Neuronal stem cell (in vitro differentiated cells): ENCODE results near the gene PITPNB.

Experiments
- DNase-seq: peaks from one replicate; pipeline ENCODE4 v3.0.0-alpha.2; 2013; ENCODE audit warnings: low spot score
- H2AFZ ChIP-seq: one replicate; pipeline ENCODE4 v1.6.1; 2013; ENCODE audit warnings: mild to moderate bottlenecking, low read length, inconsistent platforms
- H2AK5ac ChIP-seq: 2 replicates; pipeline ENCODE4 v1.6.1; 2013; ENCODE audit warnings: low read depth, mild to moderate bottlenecking, inconsistent platforms, low read length, moderate library complexity, mixed read lengths
- H2BK120ac ChIP-seq: 2 replicates; pipeline ENCODE4 v1.6.1; 2013; ENCODE audit warnings: low read depth, mild to moderate bottlenecking, inconsistent platforms, low read length, moderate library complexity, mixed read lengths
- H2BK12ac ChIP-seq: one replicate; pipeline ENCODE4 v1.6.1; 2013; ENCODE audit warnings: low read length, inconsistent platforms
- H2BK15ac ChIP-seq: 2 replicates; pipeline ENCODE4 v1.6.1; 2013; ENCODE audit warnings: mild to moderate bottlenecking, low read length, inconsistent platforms, mixed read lengths
- H2BK5ac ChIP-seq: one replicate; pipeline ENCODE4 v1.6.1; 2013; ENCODE audit warnings: inconsistent platforms, mild to moderate bottlenecking, low read length, moderate library complexity
- H3K14ac ChIP-seq: one replicate; pipeline ENCODE4 v1.6.1; 2013; ENCODE audit warnings: low read length, inconsistent platforms
- H3K18ac ChIP-seq: 2 replicates; pipeline ENCODE4 v1.6.1; 2013; ENCODE audit warnings: low read length, inconsistent platforms
- H3K23ac ChIP-seq: 2 replicates; pipeline ENCODE4 v1.6.1; 2013; ENCODE audit warnings: low read depth, mild to moderate bottlenecking, mixed read lengths, low read length, inconsistent platforms; ENCODE audit not compliant: poor library complexity
- H3K27ac ChIP-seq: replicated peaks from 3 replicates; pipeline ENCODE4 v1.5.1; 2013; ENCODE audit warnings: low read length, inconsistent platforms
- H3K27me3 ChIP-seq, 3 experiments: 2 replicates each; pipeline ENCODE4 v1.6.1; 2013; ENCODE audit warnings: low read length in 3 of 3, mild to moderate bottlenecking in 2 of 3, inconsistent platforms in 1 of 3, low read depth in 1 of 3, mixed read lengths in 1 of 3, moderate library complexity in 1 of 3; ENCODE audit not compliant: control insufficient read depth in 3 of 3, insufficient read depth in 3 of 3
- H3K36me3 ChIP-seq, 2 donors: replicated peaks in 1 of 2; 2 replicates each; pipeline ENCODE4 v1.6.1; 2013; ENCODE audit warnings: low read length in 2 of 2; ENCODE audit not compliant: control insufficient read depth in 2 of 2, insufficient read depth in 2 of 2
- H3K4ac ChIP-seq: 2 replicates; pipeline ENCODE4 v1.6.1; 2013; ENCODE audit warnings: inconsistent platforms, mild to moderate bottlenecking, low read length, moderate library complexity
- H3K4me1 ChIP-seq, 2 donors: 1 replicate in 1 of 2; 2 replicates in 1 of 2; pipeline ENCODE4 v1.6.1; 2013; ENCODE audit warnings: low read length in 2 of 2, low read depth in 1 of 2; ENCODE audit not compliant: control insufficient read depth in 2 of 2, insufficient read depth in 1 of 2
- H3K4me2 ChIP-seq: one replicate; pipeline ENCODE4 v1.6.1; 2013; ENCODE audit warnings: mild to moderate bottlenecking, low read length, inconsistent platforms; ENCODE audit not compliant: insufficient read depth, poor library complexity, severe bottlenecking
- H3K4me3 ChIP-seq, 2 donors: 2 replicates each; pipeline ENCODE4 v1.5.1; 2013; ENCODE audit warnings: low read length in 2 of 2, mild to moderate bottlenecking in 2 of 2, inconsistent platforms in 1 of 2, moderate library complexity in 1 of 2
- H3K79me1 ChIP-seq: one replicate; pipeline ENCODE4 v1.6.1; 2013; ENCODE audit warnings: low read depth, mild to moderate bottlenecking, inconsistent platforms, low read length, moderate library complexity
- H3K9ac ChIP-seq: one replicate; pipeline ENCODE4 v1.6.1; 2013; ENCODE audit warnings: mild to moderate bottlenecking, low read depth, low read length, inconsistent platforms; ENCODE audit not compliant: poor library complexity
- H3K9me3 ChIP-seq, 2 donors: replicated peaks in 1 of 2; 2 replicates each; pipeline versions ENCODE3 to v1.6.1; 2013; ENCODE audit warnings: low read length in 2 of 2, mild to moderate bottlenecking in 2 of 2, inconsistent platforms in 1 of 2, low read depth in 1 of 2, mixed read lengths in 1 of 2, moderate library complexity in 1 of 2; ENCODE audit not compliant: control insufficient read depth in 2 of 2, insufficient read depth in 1 of 2
- H4K8ac ChIP-seq: one replicate; pipeline ENCODE4 v1.6.1; 2013; ENCODE audit warnings: low read depth, mild to moderate bottlenecking, inconsistent platforms, low read length, moderate library complexity
- H4K91ac ChIP-seq: one replicate; pipeline ENCODE4 v1.6.1; 2013; ENCODE audit warnings: low read length, low read depth, mild to moderate bottlenecking, inconsistent platforms; ENCODE audit not compliant: poor library complexity
- WGBS, 2 donors: extraction: QIAGEN DNeasy Blood & Tissue Kit; methylation state at CpG; one replicate each; pipeline ENCODE4 v1.1.7; 2013; ENCODE audit warnings: missing lambda C conversion rate in 2 of 2, mixed read lengths in 1 of 2; ENCODE audit not compliant: insufficient read length in 2 of 2, insufficient replicate concordance in 1 of 2; ENCODE audit errors: extremely low coverage in 2 of 2; 5-methylcytosine and 5-hydroxymethylcytosine counted together

PITPNB gene

DNA sequence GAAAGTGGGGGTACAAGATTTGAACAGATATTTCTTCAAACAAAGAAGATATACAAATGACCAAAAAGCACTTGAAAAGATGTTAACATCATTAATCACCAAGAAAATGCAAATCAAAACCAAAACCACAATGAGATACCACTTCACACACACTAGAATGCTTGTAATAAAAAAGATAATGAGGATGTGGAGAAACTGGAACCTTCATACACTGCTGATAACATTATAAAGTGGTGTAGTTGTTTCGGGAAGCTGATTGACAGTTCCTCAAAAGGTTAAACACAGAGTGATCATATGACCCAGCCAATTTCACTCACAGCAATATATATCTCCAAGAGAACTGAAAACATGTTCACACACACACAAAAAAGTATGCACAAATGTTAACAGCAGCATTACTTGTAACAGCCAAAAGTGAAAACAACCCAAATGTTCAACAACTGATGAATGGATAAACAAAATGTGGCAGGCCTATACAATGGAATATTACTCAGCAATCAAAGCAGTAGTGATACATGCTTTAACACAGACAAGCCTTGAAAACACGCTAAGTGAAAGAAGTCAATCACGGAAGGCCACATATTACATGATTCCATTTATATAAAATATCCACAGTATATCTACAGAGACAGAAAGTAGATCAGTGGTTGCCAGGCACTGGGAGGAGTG lies 15.1 kb downstream of the PITPNB start:
- Histone ChIP-seq H3K4me2 (no peak overlapping the region), H3K27ac (no peak overlapping the region), H2BK12ac (no peak overlapping the region), H3K36me3 (peaks cover 3 to 98% of the 10 kb centered on the region in 2 donors), H4K91ac (no peak overlapping the region), H3K4me1 (no peaks in the 10 kb centered on the region), H3K27me3 (no peaks in the 10 kb centered on the region), H2BK15ac (no peak overlapping the region), H3K9me3 (no peaks in the 10 kb centered on the region), H3K4ac (no peak overlapping the region), H2AK5ac (no peak overlapping the region), H3K14ac (no peak overlapping the region), H3K79me1 (no peaks in the 10 kb centered on the region), H3K9ac (no peak overlapping the region), H4K8ac (no peak overlapping the region), H3K4me3 (no peak overlapping the region), H2BK120ac (no peak overlapping the region), H3K23ac (no peak overlapping the region), H2AFZ (no peak overlapping the region), H2BK5ac (no peak overlapping the region), H3K18ac (no peak overlapping the region)
- WGBS, 2 donors = no CpG with 5 or more reads among the region's 3 CpGs
- DNase-seq = no peak

DNA sequence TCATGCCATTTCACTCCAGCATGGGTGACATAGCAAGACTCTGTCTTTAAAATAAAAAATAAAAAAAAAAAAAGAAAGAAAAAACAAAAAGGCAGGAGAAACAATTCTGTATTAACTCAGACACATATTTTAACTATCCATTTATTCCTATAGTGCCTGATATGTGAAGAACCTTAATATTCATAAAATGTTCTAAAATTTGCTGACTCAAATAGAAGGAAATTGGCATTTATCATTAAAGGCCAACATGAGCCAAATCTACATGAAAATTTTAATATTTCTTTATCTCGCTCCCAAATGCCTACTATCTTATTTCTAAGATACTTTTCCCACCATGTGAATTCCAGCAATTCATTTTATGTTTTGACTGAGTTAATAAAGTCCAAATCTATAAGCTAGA lies 18.9 kb downstream of the PITPNB start:
- no peak overlapping the region for H3K4me2 ChIP-seq
- H2BK12ac ChIP-seq = no peak overlapping the region
- H3K4me3 ChIP-seq = no peak overlapping the region
- H3K4me1 ChIP-seq = no peaks in the 10 kb centered on the region
- no peak overlapping the region for H4K91ac ChIP-seq
- no peak overlapping the region for H3K27ac ChIP-seq
- no peak overlapping the region for H3K9ac ChIP-seq
- no peak overlapping the region for H2BK15ac ChIP-seq
- WGBS, 2 donors = no CpG with 5 or more reads among the region's 1 CpG
- H2BK120ac ChIP-seq = no peak overlapping the region
- H3K27me3 ChIP-seq = no peaks in the 10 kb centered on the region
- H3K23ac ChIP-seq = no peak overlapping the region
- no peak overlapping the region for H2AFZ ChIP-seq
- no peaks in the 10 kb centered on the region for H3K9me3 ChIP-seq
- H3K14ac ChIP-seq = no peak overlapping the region
- no peaks in the 10 kb centered on the region for H3K79me1 ChIP-seq
- H2BK5ac ChIP-seq = no peak overlapping the region
- no peak overlapping the region for H3K4ac ChIP-seq
- H4K8ac ChIP-seq = no peak overlapping the region
- DNase-seq = no peak
- H2AK5ac ChIP-seq = no peak overlapping the region
- H3K36me3 ChIP-seq = peaks cover 10 to 97% of the 10 kb centered on the region in 2 donors
- H3K18ac ChIP-seq = no peak overlapping the region

DNA sequence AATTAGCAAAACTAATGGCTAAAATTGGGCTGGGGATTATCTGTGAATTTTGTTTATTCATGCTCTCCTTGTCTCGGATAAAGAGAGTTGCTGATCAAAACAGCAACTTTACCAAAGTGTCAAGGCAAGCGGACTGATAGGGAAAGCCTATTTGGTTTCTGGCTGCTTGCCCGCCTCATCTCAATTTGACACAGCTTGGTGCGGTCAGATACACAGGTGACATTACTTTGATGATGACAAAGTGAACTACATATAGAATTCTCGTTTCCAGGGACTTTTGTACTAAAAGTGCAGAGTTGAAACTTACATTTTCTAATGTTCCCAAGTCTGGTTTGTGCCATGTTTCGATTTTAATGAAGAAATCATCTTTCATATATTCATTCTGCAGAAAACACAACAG lies 22.8 kb downstream of the PITPNB start:
- H2BK12ac ChIP-seq = no peak overlapping the region
- no peak overlapping the region for H3K9ac ChIP-seq
- no peak overlapping the region for H3K4me3 ChIP-seq
- no peaks in the 10 kb centered on the region for H3K79me1 ChIP-seq
- H3K4ac ChIP-seq = no peak overlapping the region
- no peak overlapping the region for H2AFZ ChIP-seq
- no peaks in the 10 kb centered on the region for H3K4me1 ChIP-seq
- H3K18ac ChIP-seq = no peak overlapping the region
- H2AK5ac ChIP-seq = no peak overlapping the region
- no peak overlapping the region for H4K91ac ChIP-seq
- no peak overlapping the region for H3K14ac ChIP-seq
- H2BK15ac ChIP-seq = no peak overlapping the region
- no peak overlapping the region for H2BK120ac ChIP-seq
- H4K8ac ChIP-seq = no peak overlapping the region
- no peaks in the 10 kb centered on the region for H3K9me3 ChIP-seq
- H2BK5ac ChIP-seq = no peak overlapping the region
- H3K27ac ChIP-seq = no peak overlapping the region
- no CpG with 5 or more reads among the region's 6 CpGs for WGBS, 2 donors
- H3K36me3 ChIP-seq = peaks cover 21 to 96% of the 10 kb centered on the region in 2 donors
- no peak overlapping the region for H3K4me2 ChIP-seq
- no peak overlapping the region for H3K23ac ChIP-seq
- DNase-seq = no peak
- no peaks in the 10 kb centered on the region for H3K27me3 ChIP-seq

- no peak overlapping the region for H2AFZ ChIP-seq
- H3K27ac ChIP-seq = no peak overlapping the region
- H2AK5ac ChIP-seq = no peak overlapping the region
- H2BK15ac ChIP-seq = no peak overlapping the region
- no peak overlapping the region for H3K9ac ChIP-seq
- H4K8ac ChIP-seq = no peak overlapping the region
- no peak overlapping the region for H3K18ac ChIP-seq
- no peak overlapping the region for H4K91ac ChIP-seq
- H3K23ac ChIP-seq = no peak overlapping the region
- no peaks in the 10 kb centered on the region for H3K4me1 ChIP-seq
- no peak overlapping the region for H3K4ac ChIP-seq
- H3K9me3 ChIP-seq = no peaks in the 10 kb centered on the region
- no peaks in the 10 kb centered on the region for H3K79me1 ChIP-seq
- no CpG with 5 or more reads among the region's 4 CpGs for WGBS, 2 donors
- no peak for DNase-seq
- no peak overlapping the region for H3K4me3 ChIP-seq
- no peak overlapping the region for H3K14ac ChIP-seq
- no peak overlapping the region for H2BK12ac ChIP-seq
- H3K27me3 ChIP-seq = no peaks in the 10 kb centered on the region
- no peak overlapping the region for H2BK5ac ChIP-seq
- no peak overlapping the region for H3K4me2 ChIP-seq
- peaks cover 24 to 96% of the 10 kb centered on the region in 2 donors for H3K36me3 ChIP-seq
- H2BK120ac ChIP-seq = no peak overlapping the region
Observed at GRCh38 chr22:27895600-27895999, 23.5 kb downstream of the PITPNB start.
